Measurements from ENCODE around the gene PAX5.

GRCh38 chr9:36974731-36975130 is 59.3 kb downstream of the PAX5 start:
- no peak for TF ChIP-seq EZH2phosphoT487 (IDR thresholded peaks at IDR 0.05; ENCODE audit: borderline replicate concordance, low read depth, low read length)
- no peak for TF ChIP-seq CTCF (conservative IDR thresholded peaks at IDR 0.05; ENCODE audit: low read length)
